ENCODE data around the gene ZNF213.

The ZNF213 gene

GRCh38 chr16:3173892-3174617, 39.2 kb downstream of the ZNF213 start (continued):
- TF ChIP-seq, protein P1, sequence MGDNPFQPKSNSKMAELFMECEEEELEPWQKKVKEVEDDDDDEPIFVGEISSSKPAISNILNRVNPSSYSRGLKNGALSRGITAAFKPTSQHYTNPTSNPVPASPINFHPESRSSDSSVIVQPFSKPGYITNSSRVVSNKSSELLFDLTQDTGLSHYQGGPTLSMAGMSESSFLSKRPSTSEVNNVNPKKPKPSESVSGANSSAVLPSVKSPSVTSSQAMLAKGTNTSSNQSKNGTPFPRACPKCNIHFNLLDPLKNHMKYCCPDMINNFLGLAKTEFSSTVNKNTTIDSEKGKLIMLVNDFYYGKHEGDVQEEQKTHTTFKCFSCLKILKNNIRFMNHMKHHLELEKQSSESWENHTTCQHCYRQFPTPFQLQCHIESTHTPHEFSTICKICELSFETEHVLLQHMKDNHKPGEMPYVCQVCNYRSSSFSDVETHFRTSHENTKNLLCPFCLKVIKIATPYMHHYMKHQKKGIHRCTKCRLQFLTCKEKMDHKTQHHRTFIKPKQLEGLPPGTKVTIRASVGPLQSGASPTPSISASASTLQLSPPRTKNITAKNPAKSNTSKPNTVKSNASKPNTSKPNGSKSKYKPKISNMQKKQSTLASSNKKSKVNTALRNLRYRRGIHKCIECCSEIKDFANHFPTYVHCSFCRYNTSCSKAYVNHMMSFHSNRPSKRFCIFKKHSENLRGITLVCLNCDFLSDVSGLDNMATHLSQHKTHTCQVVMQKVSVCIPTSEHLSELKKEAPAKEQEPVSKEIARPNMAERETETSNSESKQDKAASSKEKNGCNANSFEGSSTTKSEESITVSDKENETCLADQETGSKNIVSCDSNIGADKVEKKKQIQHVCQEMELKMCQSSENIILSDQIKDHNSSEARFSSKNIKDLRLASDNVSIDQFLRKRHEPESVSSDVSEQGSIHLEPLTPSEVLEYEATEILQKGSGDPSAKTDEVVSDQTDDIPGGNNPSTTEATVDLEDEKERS (tag by site-specific recombination; IDR thresholded peaks at IDR 0.05): no peak
- TF ChIP-seq ZNF596 (tag by site-specific recombination; IDR thresholded peaks at IDR 0.05) (no peak), ZIC2 (tag by site-specific recombination; IDR thresholded peaks at IDR 0.05) (no peak), ZNF311 (tag by site-specific recombination; IDR thresholded peaks at IDR 0.05; ENCODE audit: borderline replicate concordance) (no peak), ZNF18 (tag by site-specific recombination; IDR thresholded peaks at IDR 0.05) (no peak), ZBTB21 (tag by site-specific recombination; IDR thresholded peaks at IDR 0.05) (no peak), TCF7L2 (IDR thresholded peaks at IDR 0.05; ENCODE audit: borderline replicate concordance, low read depth, low read length) (no peak), BCL11B (tag by site-specific recombination; IDR thresholded peaks at IDR 0.05; ENCODE audit: low read depth) (no peak), YY2 (tag by site-specific recombination; IDR thresholded peaks at IDR 0.05) (no peak), SALL2 (tag by site-specific recombination; IDR thresholded peaks at IDR 0.05; ENCODE audit: borderline replicate concordance) (no peak), ZNF501 (tag by site-specific recombination; IDR thresholded peaks at IDR 0.05) (no peak), ZNF639 (tag by site-specific recombination; IDR thresholded peaks at IDR 0.05) (no peak), SP7 (tag by site-specific recombination; IDR thresholded peaks at IDR 0.05) (no peak), ZNF792 (tag by site-specific recombination; IDR thresholded peaks at IDR 0.05) (no peak), ZNF223 (tag by site-specific recombination; IDR thresholded peaks at IDR 0.05) (no peak), ZNF132 (tag by site-specific recombination; IDR thresholded peaks at IDR 0.05; ENCODE audit: borderline replicate concordance) (no peak), PRDM4 (tag by site-specific recombination; IDR thresholded peaks at IDR 0.05) (no peak), ZNF211 (tag by site-specific recombination; IDR thresholded peaks at IDR 0.05; ENCODE audit: low read depth) (no peak), ZNF23 (tag by site-specific recombination; IDR thresholded peaks at IDR 0.05; ENCODE audit: borderline replicate concordance) (no peak), ZBTB48 (tag by site-specific recombination; IDR thresholded peaks at IDR 0.05) (peak; percentile 59; the same call in 1 of the 2 replicates), ZNF175 (tag by site-specific recombination; IDR thresholded peaks at IDR 0.05) (no peak), ZNF707 (tag by site-specific recombination; IDR thresholded peaks at IDR 0.05) (no peak), ZNF670 (tag by site-specific recombination; IDR thresholded peaks at IDR 0.05; ENCODE audit: low read depth) (no peak), GLIS2 (tag by site-specific recombination; IDR thresholded peaks at IDR 0.05) (no peak), ZNF677 (tag by site-specific recombination; IDR thresholded peaks at IDR 0.05) (no peak)
- TF ChIP-seq, protein P2, sequence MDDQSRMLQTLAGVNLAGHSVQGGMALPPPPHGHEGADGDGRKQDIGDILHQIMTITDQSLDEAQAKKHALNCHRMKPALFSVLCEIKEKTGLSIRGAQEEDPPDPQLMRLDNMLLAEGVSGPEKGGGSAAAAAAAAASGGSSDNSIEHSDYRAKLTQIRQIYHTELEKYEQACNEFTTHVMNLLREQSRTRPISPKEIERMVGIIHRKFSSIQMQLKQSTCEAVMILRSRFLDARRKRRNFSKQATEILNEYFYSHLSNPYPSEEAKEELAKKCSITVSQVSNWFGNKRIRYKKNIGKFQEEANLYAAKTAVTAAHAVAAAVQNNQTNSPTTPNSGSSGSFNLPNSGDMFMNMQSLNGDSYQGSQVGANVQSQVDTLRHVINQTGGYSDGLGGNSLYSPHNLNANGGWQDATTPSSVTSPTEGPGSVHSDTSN (CRISPR knock-in tag; IDR thresholded peaks at IDR 0.05): no peak
- TF ChIP-seq, protein P3, sequence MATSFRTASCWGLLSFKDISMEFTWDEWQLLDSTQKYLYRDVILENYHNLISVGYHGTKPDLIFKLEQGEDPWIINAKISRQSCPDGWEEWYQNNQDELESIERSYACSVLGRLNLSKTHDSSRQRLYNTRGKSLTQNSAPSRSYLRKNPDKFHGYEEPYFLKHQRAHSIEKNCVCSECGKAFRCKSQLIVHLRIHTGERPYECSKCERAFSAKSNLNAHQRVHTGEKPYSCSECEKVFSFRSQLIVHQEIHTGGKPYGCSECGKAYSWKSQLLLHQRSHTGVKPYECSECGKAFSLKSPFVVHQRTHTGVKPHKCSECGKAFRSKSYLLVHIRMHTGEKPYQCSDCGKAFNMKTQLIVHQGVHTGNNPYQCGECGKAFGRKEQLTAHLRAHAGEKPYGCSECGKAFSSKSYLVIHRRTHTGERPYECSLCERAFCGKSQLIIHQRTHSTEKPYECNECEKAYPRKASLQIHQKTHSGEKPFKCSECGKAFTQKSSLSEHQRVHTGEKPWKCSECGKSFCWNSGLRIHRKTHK (tag by site-specific recombination; IDR thresholded peaks at IDR 0.05): no peak

All from HEK293 (cell line).